ENCODE data around the gene ALCAM.

DNA sequence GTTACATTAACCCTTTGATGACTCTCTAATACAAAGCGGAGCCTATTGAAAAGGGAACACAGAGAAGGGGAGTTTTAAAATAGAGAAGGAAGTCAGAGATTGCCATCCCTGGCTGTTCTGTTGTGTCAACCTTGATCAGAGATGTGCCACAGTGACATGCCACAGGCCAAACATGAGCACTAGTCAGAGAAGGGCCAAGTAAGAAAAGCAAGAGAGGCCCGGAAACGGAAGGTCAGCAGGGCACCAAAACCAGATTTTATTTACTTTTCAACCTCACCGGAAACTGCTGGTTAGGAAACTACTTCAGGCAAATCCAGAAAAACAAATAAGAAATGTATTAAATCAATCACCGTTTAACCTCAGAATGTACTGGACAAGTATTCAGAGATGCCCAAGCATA is 171.8 kb downstream of the ALCAM start:
- TF ChIP-seq, protein P1, sequence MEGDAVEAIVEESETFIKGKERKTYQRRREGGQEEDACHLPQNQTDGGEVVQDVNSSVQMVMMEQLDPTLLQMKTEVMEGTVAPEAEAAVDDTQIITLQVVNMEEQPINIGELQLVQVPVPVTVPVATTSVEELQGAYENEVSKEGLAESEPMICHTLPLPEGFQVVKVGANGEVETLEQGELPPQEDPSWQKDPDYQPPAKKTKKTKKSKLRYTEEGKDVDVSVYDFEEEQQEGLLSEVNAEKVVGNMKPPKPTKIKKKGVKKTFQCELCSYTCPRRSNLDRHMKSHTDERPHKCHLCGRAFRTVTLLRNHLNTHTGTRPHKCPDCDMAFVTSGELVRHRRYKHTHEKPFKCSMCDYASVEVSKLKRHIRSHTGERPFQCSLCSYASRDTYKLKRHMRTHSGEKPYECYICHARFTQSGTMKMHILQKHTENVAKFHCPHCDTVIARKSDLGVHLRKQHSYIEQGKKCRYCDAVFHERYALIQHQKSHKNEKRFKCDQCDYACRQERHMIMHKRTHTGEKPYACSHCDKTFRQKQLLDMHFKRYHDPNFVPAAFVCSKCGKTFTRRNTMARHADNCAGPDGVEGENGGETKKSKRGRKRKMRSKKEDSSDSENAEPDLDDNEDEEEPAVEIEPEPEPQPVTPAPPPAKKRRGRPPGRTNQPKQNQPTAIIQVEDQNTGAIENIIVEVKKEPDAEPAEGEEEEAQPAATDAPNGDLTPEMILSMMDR (IDR thresholded peaks at IDR 0.05; ENCODE audit: control extremely low read depth in 1 of 3, insufficient read depth in 1 of 3, low read depth in 1 of 3, low read length in 3 of 3) = no peak
- TF ChIP-seq POLR2AphosphoS5 (IDR thresholded peaks at IDR 0.05; ENCODE audit: low read depth, low read length) = no peak
- no peak for TF ChIP-seq MAFK (IDR thresholded peaks at IDR 0.05; ENCODE audit: low read depth, low read length)

Measured in H1 (cell line).